Motor neuron (in vitro differentiated cells): ENCODE data around the gene TBCD. TPM values are rescaled to one million over a fixed set of nuclear protein-coding genes. Genes with fewer than 3 reads are reported as not detected.
"Not testable (repeated sequence)": the region's sequence is repeated elsewhere in the genome, so short reads cannot be mapped to it uniquely, and the experiment has no call there.

Source experiments
- ATAC-seq, 8 experiments: fragments of 200-7000 bp; cut with Tn5 transposase; replicated peaks in 6 of 8; 2 replicates each; pipeline ENCODE4 v1.8.0; 2021; ENCODE audit warnings: mild to moderate bottlenecking in 8 of 8, moderate library complexity in 8 of 8
- H3K27ac ChIP-seq, 2 donors: fragments of 250-450 bp; sonication (Bioruptor Pico); 2 replicates each; pipeline ENCODE4 v1.9.0; 2021; ENCODE audit warnings: antibody characterized with exemption in 2 of 2, mild to moderate bottlenecking in 2 of 2, moderate library complexity in 1 of 2
- H3K4me1 ChIP-seq, 2 donors: fragments of 250-450 bp; sonication (Bioruptor Pico); replicated peaks in 1 of 2; 2 replicates each; pipeline ENCODE4 v1.6.1; 2021; ENCODE audit warnings: antibody characterized with exemption in 2 of 2, mild to moderate bottlenecking in 2 of 2, moderate library complexity in 1 of 2
- H3K4me3 ChIP-seq, 5 donors: fragments of 250-450 bp; sonication (Bioruptor Pico); 2 replicates each; pipeline ENCODE4 v1.9.0; 2021; ENCODE audit warnings: antibody characterized with exemption in 5 of 5, mild to moderate bottlenecking in 5 of 5, moderate library complexity in 4 of 5
- WGBS, 10 experiments: fragments of 450-650 bp; shearing (Covaris generic); methylation state at CpG; one replicate each; pipeline ENCODE4 v1.0.0; 2022; 5-methylcytosine and 5-hydroxymethylcytosine counted together
- in situ Hi-C, 9 experiments: fragments of 400-800 bp; cut with MboI; loops; one replicate each; pipeline ENCODE4 v1.15.0; 2021; ENCODE audit warnings: low sequenced_read_pairs in 9 of 9, low pct_unique_long_range_greater_than_20kb in 2 of 9; ENCODE audit not compliant: unreplicated experiment in 9 of 9
- total RNA-seq, 8 experiments: library from RNA; unstranded; fragments of 300-600 nt; gene quantifications; 2 replicates each; pipeline versions ENCODE4 v1.2.3 to v1.2.4, GENCODE V29; 2022

TBCD gene
- total RNA-seq, 8 experiments from 2014 or later, result 27.2 to 94.3 (median 47.2) TPM

- H3K27ac ChIP-seq, in situ Hi-C loops, H3K4me3 ChIP-seq: not testable (repeated sequence)
- H3K4me1 ChIP-seq, result peaks cover 0 to 15% of the 10 kb centered on the region in 2 donors
- WGBS, 10 experiments, result 70 to 100% (median 90%) methylated on average over 1 to 5 of the region's 12 CpGs; no CpG with 5 or more reads in 5 of the 10 experiments
- peak in 2 of 8 experiments; percentile 28 to 84 for ATAC-seq
Measured at GRCh38 chr17:82984249-82984617, 232.4 kb downstream of the TBCD start.

- in situ Hi-C loops, result no loop called here
Measured at GRCh38 chr17:82984751-82985427, 233.0 kb downstream of the TBCD start.

GRCh38 chr17:82985428-82985805 lies 233.6 kb downstream of the TBCD start:
- Histone ChIP-seq H3K4me3 (no peak overlapping the region), H3K27ac (no peak overlapping the region), H3K4me1 (peaks cover 0 to 18% of the 10 kb centered on the region in 2 donors)
- no peak for ATAC-seq
- 69 to 100% (median 88%) methylated on average over 1 to 8 of the region's 11 CpGs; no CpG with 5 or more reads in 1 of the 10 experiments for WGBS, 10 experiments
- in situ Hi-C loops, result no loop called here

More at GRCh38 chr17:82984751-82985427, 233.0 kb downstream of the TBCD start:
- no peak overlapping the region for H3K4me3 ChIP-seq
- no peak for ATAC-seq
- peaks cover 0 to 15% of the 10 kb centered on the region in 2 donors for H3K4me1 ChIP-seq
- H3K27ac ChIP-seq, result no peak overlapping the region
- 60 to 100% (median 84%) methylated on average over 1 to 7 of the region's 15 CpGs; no CpG with 5 or more reads in 2 of the 10 experiments for WGBS, 10 experiments

- WGBS, 10 experiments, result 44 to 100% (median 80%) methylated on average over 1 to 10 of the region's 17 CpGs; no CpG with 5 or more reads in 7 of the 10 experiments
Measured at GRCh38 chr17:82985973-82986372, 234.1 kb downstream of the TBCD start.

GRCh38 chr17:82989051-82989450 lies 237.2 kb downstream of the TBCD start:
- 88 to 100% (median 95%) methylated on average over 1 to 3 of the region's 3 CpGs; no CpG with 5 or more reads in 2 of the 10 experiments for WGBS, 10 experiments
- not testable (repeated sequence) for ATAC-seq

More at GRCh38 chr17:82985973-82986372, 234.1 kb downstream of the TBCD start:
- no peak overlapping the region for H3K27ac ChIP-seq
- H3K4me3 ChIP-seq, result no peak overlapping the region
- ATAC-seq, result peak in 4 of 8 experiments; percentile 32 to 78 (median 52)
- in situ Hi-C loops, result no loop called here
- H3K4me1 ChIP-seq, result peaks cover 0 to 16% of the 10 kb centered on the region in 2 donors

GRCh38 chr17:82989881-82990280 lies 238.0 kb downstream of the TBCD start:
- Histone ChIP-seq H3K4me1 (peaks cover 0 to 10% of the 10 kb centered on the region in 2 donors), H3K27ac (no peak overlapping the region), H3K4me3 (no peak overlapping the region)
- WGBS, 10 experiments, result 13 to 98% (median 82%) methylated on average over 2 to 5 of the region's 5 CpGs
- in situ Hi-C loops, result no loop called here
- peak in 1 of 8 experiments; percentile 15 for ATAC-seq

More at GRCh38 chr17:82989051-82989450, 237.2 kb downstream of the TBCD start:
- peaks cover 0 to 10% of the 10 kb centered on the region in 2 donors for H3K4me1 ChIP-seq
- H3K4me3 ChIP-seq, H3K27ac ChIP-seq, in situ Hi-C loops: not testable (repeated sequence)

GRCh38 chr17:82993005-82993404 lies 241.1 kb downstream of the TBCD start:
- Histone ChIP-seq H3K4me3 (no peak overlapping the region), H3K4me1 (peaks cover 0 to 4% of the 10 kb centered on the region in 2 donors), H3K27ac (no peak overlapping the region)
- no peak for ATAC-seq
- in situ Hi-C loops, result no loop called here

Other genes with a start within 250 kb of the TBCD start
- 10 to 100 TPM; 27.6 to 63.7 (median 39.4) TPM for gene FOXK2, start 232.3 kb upstream of the TBCD start, total RNA-seq
- gene WDR45B, start 103.6 kb upstream of the TBCD start, total RNA-seq, result 10 to 100 TPM; 48.7 to 91.4 (median 64.3) TPM
- gene RAB40B, start 53.4 kb upstream of the TBCD start, total RNA-seq, result 1 to 10 TPM; 4.4 to 9.0 (median 6.8) TPM
- 10 to 100 TPM; 11.9 to 27.7 (median 17.6) TPM for gene FN3KRP, start 35.4 kb upstream of the TBCD start, total RNA-seq
- 10 to 100 TPM in 1 of 8 experiments, 1 to 10 TPM in 7; 1.0 to 11.3 (median 4.9) TPM for gene FN3K, start 16.4 kb upstream of the TBCD start, total RNA-seq
- 1 to 10 TPM in 2 of 8 experiments, under 1 TPM in 6; 0.07 to 2.5 (median 0.42) TPM for gene ZNF750, start 88.0 kb downstream of the TBCD start, total RNA-seq